Keratinocyte (primary cell): ENCODE measurements around the gene NLRC5. TPM values are rescaled to one million over a fixed set of nuclear protein-coding genes. Genes with fewer than 3 reads are reported as not detected.

Source experiments
- DNase-seq: peaks from one replicate; pipeline ENCODE4 v3.0.0-alpha.2; 2011; ENCODE audit warnings: low read depth, missing footprints, low spot score
- FAIRE-seq: peaks from 2 replicates; lab custom pipeline; 2011; peaks lifted over from hg19 to GRCh38; lab: Jason Lieb, UNC
- H2AFZ ChIP-seq: 2 replicates; pipeline ENCODE4 v1.6.0; 2012; ENCODE audit warnings: low read length, control low read depth, inconsistent platforms; ENCODE audit not compliant: control insufficient read depth
- H3K27ac ChIP-seq: 2 replicates; pipeline ENCODE4 v1.5.1; 2011; ENCODE audit warnings: low read length; ENCODE audit not compliant: control insufficient read depth, insufficient read depth
- H3K27me3 ChIP-seq: 3 replicates; pipeline ENCODE4 v1.6.0; 2011; ENCODE audit warnings: low read length; ENCODE audit not compliant: control insufficient read depth, insufficient read depth; ENCODE audit errors: extremely low read depth
- H3K36me3 ChIP-seq, 2 experiments: 2 replicates in 1 of 2; 3 replicates in 1 of 2; pipeline ENCODE4 v1.5.1; 2011; ENCODE audit warnings: low read length in 2 of 2, mild to moderate bottlenecking in 1 of 2; ENCODE audit not compliant: control insufficient read depth in 2 of 2, insufficient read depth in 2 of 2; ENCODE audit errors: extremely low read depth in 1 of 2
- H3K4me1 ChIP-seq: 3 replicates; pipeline ENCODE4 v1.5.1; 2011; ENCODE audit warnings: low read length; ENCODE audit not compliant: control insufficient read depth, insufficient read depth; ENCODE audit errors: extremely low read depth
- H3K4me2 ChIP-seq: 3 replicates; pipeline ENCODE4 v1.6.0; 2011; ENCODE audit warnings: low read depth, low read length; ENCODE audit not compliant: control insufficient read depth, insufficient read depth; ENCODE audit errors: extremely low read depth
- H3K4me3 ChIP-seq, 3 experiments: fragments of 200-600 bp in 1 of 3; sonication (generic) in 1 of 3; 2 replicates in 2 of 3; 3 replicates in 1 of 3; pipeline ENCODE4 v1.5.1; 2011 to 2016; ENCODE audit warnings: low read length in 3 of 3, mild to moderate bottlenecking in 3 of 3, control low read depth in 2 of 3, inconsistent platforms in 1 of 3, low read depth in 1 of 3, mixed read lengths in 1 of 3, mixed run types in 1 of 3, moderate library complexity in 1 of 3; ENCODE audit not compliant: control insufficient read depth in 2 of 3, insufficient read depth in 2 of 3; ENCODE audit errors: extremely low read depth in 1 of 3
- H3K79me2 ChIP-seq: 2 replicates; pipeline ENCODE4 v1.6.0; 2012; ENCODE audit warnings: low read length; ENCODE audit not compliant: control insufficient read depth, insufficient read depth
- H3K9ac ChIP-seq: 3 replicates; pipeline ENCODE4 v1.6.0; 2011; ENCODE audit warnings: low read length; ENCODE audit not compliant: control insufficient read depth, insufficient read depth; ENCODE audit errors: extremely low read depth
- H3K9me1 ChIP-seq: 3 replicates; pipeline ENCODE4 v1.6.0; 2011; ENCODE audit warnings: low read length; ENCODE audit not compliant: control insufficient read depth, insufficient read depth; ENCODE audit errors: extremely low read depth
- H3K9me3 ChIP-seq: 2 replicates; pipeline ENCODE4 v1.5.1; 2012; ENCODE audit warnings: low read depth, low read length; ENCODE audit not compliant: control insufficient read depth
- H4K20me1 ChIP-seq: 3 replicates; pipeline ENCODE4 v1.6.0; 2011; ENCODE audit warnings: low read length; ENCODE audit not compliant: control insufficient read depth, insufficient read depth; ENCODE audit errors: extremely low read depth
- CTCF ChIP-seq, 3 experiments: IDR thresholded peaks in 1 of 3; conservative IDR thresholded peaks in 1 of 3; optimal IDR thresholded peaks in 1 of 3; 2 replicates in 2 of 3; 3 replicates in 1 of 3; pipeline versions ENCODE3 to v1.5.1; 2011; ENCODE audit warnings: low read length in 3 of 3, mild to moderate bottlenecking in 3 of 3, moderate library complexity in 2 of 3, control low read depth in 1 of 3, inconsistent platforms in 1 of 3; ENCODE audit not compliant: insufficient read depth in 2 of 3; ENCODE audit errors: extremely low read depth in 1 of 3
- EZH2 ChIP-seq: IDR thresholded peaks from one replicate; pipeline ENCODE4 v1.6.1; 2012; ENCODE audit warnings: inconsistent platforms, mild to moderate bottlenecking, low read length, moderate library complexity
- dilution Hi-C: fragments of 300-500 bp; cut with MboI; formaldehyde crosslinking; loops from one replicate; pipeline ENCODE4 v1.7.0; 2020; ENCODE audit warnings: low sequenced_read_pairs; ENCODE audit not compliant: extremely low pct_ligation_motif_present
- polyA plus RNA-seq, 5 experiments: library from polyadenylated mRNA; depleted of rRNA in 3 of 5; stranded (reverse) in 3 of 5; stranded (forward) in 1 of 5; unstranded in 1 of 5; fragments of >200 nt; gene quantifications; 1 replicate in 1 of 5; 2 replicates in 3 of 5; 3 replicates in 1 of 5; pipeline versions ENCODE4 v1.2.1 to v1.2.3, GENCODE V29; 2011 to 2012; ENCODE audit warnings: missing spikeins in 2 of 5, low read depth in 1 of 5, low replicate concordance in 1 of 5

The NLRC5 gene
- polyA plus RNA-seq, 1 donor (not counting 4 experiments of a cell fraction or from before 2014, with no cell fraction given), result 7.8 TPM

GRCh38 chr16:57039148-57039812, 49.9 kb downstream of the NLRC5 start:
- H3K27ac ChIP-seq, result no peak overlapping the region
- H3K27me3 ChIP-seq, result no peaks in the 10 kb centered on the region
- DNase-seq (no peak), FAIRE-seq (no peak)
- H3K4me2 ChIP-seq, result no peak overlapping the region
- H3K4me1 ChIP-seq, result peaks cover 12% of the 10 kb centered on the region
- H3K4me3 ChIP-seq, result no peak overlapping the region
- H4K20me1 ChIP-seq, result no peaks in the 10 kb centered on the region
- TF ChIP-seq EZH2 (no peak), CTCF (optimal IDR thresholded peaks at IDR 0.05 in 1 of 3, IDR thresholded peaks at IDR 0.05 in 1 of 3, conservative IDR thresholded peaks at IDR 0.05 in 1 of 3; ENCODE audit: extremely low read depth in 1 of 3, insufficient read depth in 2 of 3, low read length in 3 of 3) (no peak)
- H3K9ac ChIP-seq, result no peak overlapping the region
- H3K9me1 ChIP-seq, result no peaks in the 10 kb centered on the region
- dilution Hi-C loops, result no loop called here
- H3K9me3 ChIP-seq, result peaks cover 1% of the 10 kb centered on the region
- H3K79me2 ChIP-seq, result no peaks in the 10 kb centered on the region
- no peak overlapping the region for H2AFZ ChIP-seq
- peaks cover 5 to 6% of the 10 kb centered on the region in 2 experiments for H3K36me3 ChIP-seq

GRCh38 chr16:57041182-57042156, 52.1 kb downstream of the NLRC5 start:
- H3K4me3 ChIP-seq, result no peak overlapping the region
- no peak overlapping the region for H2AFZ ChIP-seq
- H4K20me1 ChIP-seq, result no peaks in the 10 kb centered on the region
- peaks cover 5 to 6% of the 10 kb centered on the region in 2 experiments for H3K36me3 ChIP-seq
- no peak overlapping the region for H3K9ac ChIP-seq
- no peaks in the 10 kb centered on the region for H3K79me2 ChIP-seq
- no peak for TF ChIP-seq CTCF (optimal IDR thresholded peaks at IDR 0.05 in 1 of 3, IDR thresholded peaks at IDR 0.05 in 1 of 3, conservative IDR thresholded peaks at IDR 0.05 in 1 of 3; ENCODE audit: extremely low read depth in 1 of 3, insufficient read depth in 2 of 3, low read length in 3 of 3)
- no peak for TF ChIP-seq EZH2
- H3K9me3 ChIP-seq, result peaks cover 1% of the 10 kb centered on the region
- dilution Hi-C loops, result no loop called here
- H3K9me1 ChIP-seq, result no peaks in the 10 kb centered on the region
- H3K27ac ChIP-seq, result no peak overlapping the region
- DNase-seq (no peak), FAIRE-seq (no peak)
- peaks cover 12% of the 10 kb centered on the region for H3K4me1 ChIP-seq
- peak overlapping the region; percentile 45 for H3K4me2 ChIP-seq
- no peaks in the 10 kb centered on the region for H3K27me3 ChIP-seq
